A673 (cell line): Measurements from ENCODE around the gene ARID5B. TPM values are rescaled to one million over a fixed set of nuclear protein-coding genes. Genes with fewer than 3 reads are reported as not detected.

ENCODE experiments used
- BruUV-seq: library from RNA; stranded (reverse); fragments of 400-500 nt; replicated peaks from 2 replicates; lab custom pipeline; 2021; lab: Mats Ljungman, UMichigan
- CTCF ChIA-PET: fragments of 300-600 bp; sonication (Branson Sonifier 250); formaldehyde crosslinking; loops from one replicate; lab custom pipeline; 2022; ENCODE audit warnings: antibody characterized with exemption; lab: Charles Lee
- POLR2A ChIA-PET: fragments of 300-600 bp; sonication (Branson Sonifier 250); formaldehyde crosslinking; loops from one replicate; lab custom pipeline; 2022; ENCODE audit warnings: antibody characterized with exemption; ENCODE audit not compliant: low non-redundant PET; lab: Charles Lee
- DNase-seq: peaks from one replicate; pipeline ENCODE4 v3.0.0-alpha.2; 2015; ENCODE audit warnings: low spot score
- H3K27ac ChIP-seq: fragments of 200-600 bp; sonication (generic); 2 replicates; pipeline ENCODE4 v1.5.1; 2016; ENCODE audit warnings: mixed run types, low read depth, mild to moderate bottlenecking, mixed read lengths, antibody characterized with exemption, low read length; ENCODE audit not compliant: poor library complexity, severe bottlenecking
- H3K27me3 ChIP-seq: fragments of 200-600 bp; sonication (generic); replicated peaks from 2 replicates; pipeline ENCODE4 v1.6.1; 2017; ENCODE audit warnings: mixed run types, low read depth, mild to moderate bottlenecking, mixed read lengths, antibody characterized with exemption, low read length; ENCODE audit not compliant: insufficient read depth, poor library complexity
- H3K36me3 ChIP-seq: fragments of 200-600 bp; sonication (generic); 2 replicates; pipeline ENCODE4 v1.6.1; 2016; ENCODE audit warnings: mixed run types, mild to moderate bottlenecking, mixed read lengths, antibody characterized with exemption, low read length; ENCODE audit not compliant: insufficient read depth, poor library complexity, severe bottlenecking
- H3K4me1 ChIP-seq: fragments of 200-600 bp; sonication (generic); 2 replicates; pipeline ENCODE4 v1.6.1; 2017; ENCODE audit warnings: mixed run types, mild to moderate bottlenecking, mixed read lengths, antibody characterized with exemption, low read length; ENCODE audit not compliant: insufficient read depth, poor library complexity, severe bottlenecking
- H3K4me3 ChIP-seq: fragments of 200-600 bp; sonication (generic); 2 replicates; pipeline ENCODE4 v1.5.1; 2016; ENCODE audit warnings: low read depth, mixed run types, mild to moderate bottlenecking, mixed read lengths, low read length; ENCODE audit not compliant: poor library complexity, severe bottlenecking
- H3K9me3 ChIP-seq: fragments of 200-600 bp; sonication (generic); 2 replicates; pipeline ENCODE4 v1.6.1; 2016; ENCODE audit warnings: mixed run types, low read depth, mild to moderate bottlenecking, mixed read lengths, antibody characterized with exemption, low read length; ENCODE audit not compliant: poor library complexity, severe bottlenecking
- EZH2 ChIP-seq: fragments of 200-600 bp; sonication (generic); IDR thresholded peaks from 2 replicates; pipeline ENCODE4 v1.6.1; 2017; ENCODE audit warnings: borderline replicate concordance, low read depth, mild to moderate bottlenecking, mixed read lengths, antibody characterized with exemption, low read length; ENCODE audit not compliant: poor library complexity, severe bottlenecking
- intact Hi-C: fragments of 100-400 bp; cut with micrococcal nuclease; formaldehyde crosslinking; loops from one replicate; pipeline ENCODE4 v1.10.0; 2022; ENCODE audit not compliant: unreplicated experiment
- total RNA-seq: library from RNA; stranded (reverse); gene quantifications from 2 replicates; pipeline ENCODE4 v1.2.3, GENCODE V29; 2021
- TF ChIP-seq, protein P1 (sequence below): fragments of 300-800, 200-600 bp; sonication (generic); conservative IDR thresholded peaks from 2 replicates; pipeline ENCODE4 v1.5.1; 2017; ENCODE audit warnings: low read depth, mild to moderate bottlenecking, antibody characterized with exemption, low read length, moderate library complexity, mixed read lengths

ARID5B gene
- total RNA-seq, 1 experiment from 2014 or later = 29.0 TPM

DNA sequence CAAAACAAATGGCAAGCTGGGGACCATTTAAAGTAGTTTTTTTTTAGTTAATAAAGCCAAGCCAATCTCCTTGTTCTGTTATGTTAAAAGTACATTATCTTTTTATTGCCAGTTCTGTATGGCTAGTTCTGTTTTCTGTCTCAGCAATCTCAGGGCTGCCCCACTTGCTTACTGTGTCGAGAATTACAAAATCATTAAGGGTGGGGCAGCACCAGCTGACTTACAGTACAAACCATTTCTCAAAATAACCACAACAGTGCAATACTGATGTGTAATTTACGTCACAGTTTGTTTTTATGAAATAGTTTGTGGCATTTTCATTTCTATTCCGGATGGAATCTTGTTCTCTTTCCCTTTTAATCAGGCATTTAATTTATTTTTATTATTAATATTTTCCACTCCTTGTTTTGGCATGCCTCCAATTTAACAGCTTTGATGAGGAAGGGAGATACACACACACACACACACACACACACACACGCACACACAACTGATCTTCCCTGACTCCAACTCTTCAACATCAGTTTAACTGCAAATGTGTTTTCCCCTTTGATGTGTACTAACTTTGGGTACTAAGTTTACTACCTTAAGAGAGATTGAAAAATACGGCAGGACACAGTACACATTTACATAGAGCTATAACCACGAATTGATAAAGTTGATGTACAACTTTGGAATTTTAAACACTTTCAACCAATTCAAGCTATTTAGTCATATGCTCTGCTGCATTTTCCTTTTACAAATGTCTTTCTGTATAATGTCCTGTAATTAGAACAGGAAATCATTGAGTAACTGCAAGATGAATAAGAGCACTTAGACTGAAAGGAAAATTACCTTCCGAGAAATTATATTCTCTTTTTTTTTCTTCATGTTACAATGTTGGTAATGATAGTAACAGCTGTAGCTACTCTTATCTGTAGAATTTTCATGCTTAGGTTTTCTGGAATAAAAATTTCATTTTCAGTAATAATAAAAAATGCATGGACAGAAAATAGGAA, 91.5 kb downstream of the ARID5B start:
- Histone ChIP-seq H3K4me3 (peak overlapping the region; percentile 40), H3K27me3 (no peaks in the 10 kb centered on the region), H3K36me3 (no peaks in the 10 kb centered on the region), H3K4me1 (peaks cover 54% of the 10 kb centered on the region), H3K27ac (peak overlapping the region; percentile 84), H3K9me3 (no peaks in the 10 kb centered on the region)
- ChIA-PET CTCF (interaction anchor here (0.8 to 1.3 kb wide), 3 partner anchors 46 to 252 kb away, joined by 3 to 7 read pairs (median 4); no protein-coding TSS in a partner anchor), POLR2A (interaction anchor here (0.6 to 0.7 kb wide), 3 partner anchors 17 to 91 kb away, joined by 3 to 4 read pairs (median 4); no protein-coding TSS in a partner anchor)
- intact Hi-C loops = loop anchor here (1.0 to 2.0 kb wide), 4 partner anchors 52 to 202 kb away; partner anchors contain the start of gene ARID5B
- TF ChIP-seq, protein P1, sequence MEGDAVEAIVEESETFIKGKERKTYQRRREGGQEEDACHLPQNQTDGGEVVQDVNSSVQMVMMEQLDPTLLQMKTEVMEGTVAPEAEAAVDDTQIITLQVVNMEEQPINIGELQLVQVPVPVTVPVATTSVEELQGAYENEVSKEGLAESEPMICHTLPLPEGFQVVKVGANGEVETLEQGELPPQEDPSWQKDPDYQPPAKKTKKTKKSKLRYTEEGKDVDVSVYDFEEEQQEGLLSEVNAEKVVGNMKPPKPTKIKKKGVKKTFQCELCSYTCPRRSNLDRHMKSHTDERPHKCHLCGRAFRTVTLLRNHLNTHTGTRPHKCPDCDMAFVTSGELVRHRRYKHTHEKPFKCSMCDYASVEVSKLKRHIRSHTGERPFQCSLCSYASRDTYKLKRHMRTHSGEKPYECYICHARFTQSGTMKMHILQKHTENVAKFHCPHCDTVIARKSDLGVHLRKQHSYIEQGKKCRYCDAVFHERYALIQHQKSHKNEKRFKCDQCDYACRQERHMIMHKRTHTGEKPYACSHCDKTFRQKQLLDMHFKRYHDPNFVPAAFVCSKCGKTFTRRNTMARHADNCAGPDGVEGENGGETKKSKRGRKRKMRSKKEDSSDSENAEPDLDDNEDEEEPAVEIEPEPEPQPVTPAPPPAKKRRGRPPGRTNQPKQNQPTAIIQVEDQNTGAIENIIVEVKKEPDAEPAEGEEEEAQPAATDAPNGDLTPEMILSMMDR = no peak
- TF ChIP-seq EZH2 = no peak
- peak; percentile 94 for DNase-seq
- no TSS peak for BruUV-seq

DNA sequence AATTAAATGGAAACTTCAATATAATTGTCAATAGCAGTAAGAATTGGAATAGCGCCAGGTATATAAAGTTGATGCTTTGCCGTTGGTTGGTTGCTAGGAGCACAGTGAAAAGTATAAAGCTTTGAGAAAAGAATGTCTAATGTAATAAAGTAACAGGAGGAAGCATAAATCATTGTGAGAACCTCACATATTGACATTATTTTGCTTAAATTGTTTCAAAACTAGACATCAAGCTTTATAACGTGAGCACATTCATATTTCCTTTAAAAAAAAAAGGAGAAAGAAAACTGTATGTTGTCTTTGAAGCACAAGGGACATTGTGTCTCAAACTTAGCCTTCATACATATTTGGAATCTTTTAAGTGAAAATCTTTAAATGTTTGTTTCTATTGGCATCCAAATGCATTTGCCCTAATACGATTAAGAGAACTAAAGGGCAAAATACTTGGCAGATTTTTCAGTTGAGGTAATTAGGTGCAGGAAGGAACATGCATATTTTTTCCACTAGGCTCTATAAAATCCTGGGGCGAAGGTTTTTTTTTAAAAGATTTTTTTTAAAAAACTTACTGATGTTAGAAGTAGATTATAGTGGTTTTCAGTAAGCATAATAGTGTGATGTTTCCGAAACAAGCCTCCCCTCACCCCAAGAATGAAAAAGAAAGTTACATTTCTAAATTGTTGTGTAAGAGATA, 92.4 kb downstream of the ARID5B start:
- Histone ChIP-seq H3K4me3 (peak overlapping the region; percentile 40), H3K27me3 (no peaks in the 10 kb centered on the region), H3K27ac (peak overlapping the region; percentile 84), H3K9me3 (no peaks in the 10 kb centered on the region), H3K4me1 (peaks cover 48% of the 10 kb centered on the region), H3K36me3 (no peaks in the 10 kb centered on the region)
- TF ChIP-seq, protein P1 = no peak
- no peak for TF ChIP-seq EZH2
- DNase-seq = peak; percentile 97
- ChIA-PET CTCF (interaction anchor here (0.8 to 1.3 kb wide), 3 partner anchors 45 to 251 kb away, joined by 3 to 7 read pairs (median 4); no protein-coding TSS in a partner anchor), POLR2A (interaction anchor here (0.6 kb wide), 1 partner anchor 22 kb away, joined by 3 read pairs; no protein-coding TSS in a partner anchor)
- no TSS peak for BruUV-seq
- intact Hi-C loops = loop anchor here (1.0 to 2.0 kb wide), 6 partner anchors 45 to 251 kb away; partner anchors contain the start of gene ARID5B
